CD4-positive, CD25-positive, alpha-beta regulatory T cell (primary cell): ENCODE measurements around the gene ST8SIA2. TPM values are rescaled to one million over a fixed set of nuclear protein-coding genes. Genes with fewer than 3 reads are reported as not detected.

Source experiments
- ATAC-seq, 2 donors: fragments of 150-1000 bp; cut with Tn5 transposase; one replicate each; pipeline ENCODE4 v1.10.0; 2021; ENCODE audit warnings: low read depth in 2 of 2, moderate number of reproducible peaks in 2 of 2, moderate library complexity in 1 of 2
- DNase-seq, 3 donors: peaks; one replicate each; pipeline versions ENCODE4 v3.0.0 to v3.0.0-alpha.2; 2012 to 2022; ENCODE audit warnings: mixed read lengths in 1 of 3
- H3K27ac ChIP-seq: one replicate; pipeline ENCODE4 v1.7.0; 2013; ENCODE audit warnings: mild to moderate bottlenecking, low read length; ENCODE audit not compliant: insufficient read depth, poor library complexity, severe bottlenecking
- H3K27me3 ChIP-seq: one replicate; pipeline ENCODE4 v1.7.0; 2013; ENCODE audit warnings: low read length; ENCODE audit not compliant: control insufficient read depth, insufficient read depth
- H3K36me3 ChIP-seq: one replicate; pipeline ENCODE4 v1.7.0; 2013; ENCODE audit warnings: mild to moderate bottlenecking, low read length, moderate library complexity; ENCODE audit not compliant: control insufficient read depth, insufficient read depth
- H3K4me1 ChIP-seq: 2 replicates; pipeline ENCODE4 v1.7.0; 2013; ENCODE audit warnings: mild to moderate bottlenecking, low read length; ENCODE audit not compliant: insufficient read depth, control insufficient read depth, poor library complexity, severe bottlenecking
- H3K4me3 ChIP-seq: one replicate; pipeline ENCODE4 v1.7.0; 2013; ENCODE audit warnings: low read depth, mild to moderate bottlenecking, low read length, moderate library complexity
- H3K9me3 ChIP-seq, 2 experiments: 1 replicate in 1 of 2; 2 replicates in 1 of 2; pipeline ENCODE4 v1.7.0; 2013; ENCODE audit warnings: low read length in 2 of 2, mild to moderate bottlenecking in 1 of 2, moderate library complexity in 1 of 2; ENCODE audit not compliant: control insufficient read depth in 2 of 2
- H3K27ac Mint-ChIP-seq, 3 donors: one replicate each; pipeline ENCODE4 v1.8.0; 2020 to 2022; ENCODE audit warnings: mild to moderate bottlenecking in 3 of 3, mixed read lengths in 3 of 3, moderate library complexity in 2 of 3
- H3K27me3 Mint-ChIP-seq: one replicate; pipeline ENCODE4 v1.8.0; 2022; ENCODE audit warnings: mild to moderate bottlenecking, mixed read lengths
- H3K36me3 Mint-ChIP-seq: one replicate; pipeline ENCODE4 v1.8.0; 2020; ENCODE audit warnings: mixed read lengths
- H3K4me1 Mint-ChIP-seq, 4 donors: one replicate each; pipeline ENCODE4 v1.8.0; 2020 to 2022; ENCODE audit warnings: mixed read lengths in 4 of 4, mild to moderate bottlenecking in 1 of 4
- H3K4me3 Mint-ChIP-seq, 4 donors: one replicate each; pipeline ENCODE4 v1.8.0; 2020 to 2022; ENCODE audit warnings: mild to moderate bottlenecking in 4 of 4, mixed read lengths in 4 of 4, moderate library complexity in 3 of 4
- H3K9me3 Mint-ChIP-seq, 7 donors: one replicate each; pipeline ENCODE4 v1.8.0; 2020 to 2022; ENCODE audit warnings: mixed read lengths in 7 of 7, mild to moderate bottlenecking in 3 of 7, moderate library complexity in 2 of 7
- polyA plus RNA-seq, 4 donors: library from polyadenylated mRNA; unstranded; fragments of 300-500 nt; fragmentation: Illumina TruSeq; gene quantifications; one replicate each; pipeline ENCODE4 v1.2.3, GENCODE V29; 2021
- total RNA-seq: library from RNA; stranded (reverse); gene quantifications from one replicate; pipeline ENCODE4 v1.2.3, GENCODE V29; 2022

ST8SIA2 gene
- total RNA-seq, result not detected
- polyA plus RNA-seq, result not detected

DNA sequence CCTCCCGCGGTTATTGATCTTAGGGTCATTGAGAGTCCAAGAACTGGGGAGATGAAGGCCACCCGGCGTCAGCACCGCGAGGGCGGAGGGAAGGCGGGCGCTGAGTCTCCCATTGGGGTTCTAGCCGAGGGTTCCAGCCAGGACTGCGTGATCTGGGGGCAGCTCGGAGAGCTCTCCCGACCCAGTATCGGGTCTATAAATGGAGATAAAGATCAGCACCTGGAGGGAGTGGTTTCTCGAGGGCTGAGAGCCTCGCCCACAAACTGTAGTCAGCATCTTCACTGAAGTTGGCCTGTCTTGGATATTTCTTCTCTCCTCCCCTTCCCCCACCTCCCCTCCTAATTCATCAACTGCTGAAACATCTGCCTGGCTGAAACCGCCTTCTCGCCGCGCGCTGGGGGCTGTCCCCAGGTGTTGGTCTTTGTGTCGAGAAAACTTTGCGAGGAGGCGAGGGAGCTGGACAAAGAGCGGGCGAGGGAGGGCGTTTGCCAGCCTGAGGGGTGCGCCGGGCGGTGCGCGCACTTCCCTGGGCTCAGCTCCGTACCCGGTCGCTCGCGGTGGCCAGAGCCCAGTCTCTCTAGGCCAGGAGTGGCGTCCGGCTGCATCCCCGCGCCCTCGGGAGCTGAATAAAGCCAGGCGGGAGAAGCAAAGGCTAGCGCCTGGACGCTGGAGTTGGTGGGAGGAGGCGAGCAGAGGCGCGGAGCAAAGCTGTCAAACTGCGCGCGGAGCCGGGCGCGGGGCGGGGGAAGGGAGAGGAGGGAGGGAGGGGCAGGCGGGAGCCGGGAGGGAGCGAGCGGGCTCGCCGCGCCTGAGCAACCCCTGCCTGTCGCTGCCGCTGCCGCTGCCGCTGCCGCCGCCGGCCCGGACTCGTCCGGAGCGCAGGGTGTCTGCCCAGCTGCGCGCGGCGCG lies at the start of gene ST8SIA2:
ST8SIA2 (plus strand) TSS at position 811 of the 909 bp plus-strand sequence. CDS start 184 bp downstream, outside the sequence.
- H3K9me3 ChIP-seq, result no peaks in the 10 kb centered on the region
- Mint-ChIP-seq H3K36me3 (no peaks in the 10 kb centered on the region), H3K27ac (no peak within 1 kb of the TSS), H3K9me3 (peaks cover 0 to 7% (median 0%) of the 10 kb centered on the region in 7 donors), H3K4me3 (peak within 1 kb of the TSS in 1 of 4 donors; percentile 62), H3K4me1 (peaks cover 0 to 12% (median 6%) of the 10 kb centered on the region in 4 donors), H3K27me3 (peaks cover 59% of the 10 kb centered on the region)
- no peak within 1 kb of the TSS for H3K4me3 ChIP-seq
- ATAC-seq (no peak), DNase-seq (peak in 1 of 3 donors; percentile 3)
- H3K36me3 ChIP-seq, result no peaks in the 10 kb centered on the region
- no peak within 1 kb of the TSS for H3K27ac ChIP-seq
- peaks cover 9% of the 10 kb centered on the region for H3K27me3 ChIP-seq
- H3K4me1 ChIP-seq, result peaks cover 4% of the 10 kb centered on the region

DNA sequence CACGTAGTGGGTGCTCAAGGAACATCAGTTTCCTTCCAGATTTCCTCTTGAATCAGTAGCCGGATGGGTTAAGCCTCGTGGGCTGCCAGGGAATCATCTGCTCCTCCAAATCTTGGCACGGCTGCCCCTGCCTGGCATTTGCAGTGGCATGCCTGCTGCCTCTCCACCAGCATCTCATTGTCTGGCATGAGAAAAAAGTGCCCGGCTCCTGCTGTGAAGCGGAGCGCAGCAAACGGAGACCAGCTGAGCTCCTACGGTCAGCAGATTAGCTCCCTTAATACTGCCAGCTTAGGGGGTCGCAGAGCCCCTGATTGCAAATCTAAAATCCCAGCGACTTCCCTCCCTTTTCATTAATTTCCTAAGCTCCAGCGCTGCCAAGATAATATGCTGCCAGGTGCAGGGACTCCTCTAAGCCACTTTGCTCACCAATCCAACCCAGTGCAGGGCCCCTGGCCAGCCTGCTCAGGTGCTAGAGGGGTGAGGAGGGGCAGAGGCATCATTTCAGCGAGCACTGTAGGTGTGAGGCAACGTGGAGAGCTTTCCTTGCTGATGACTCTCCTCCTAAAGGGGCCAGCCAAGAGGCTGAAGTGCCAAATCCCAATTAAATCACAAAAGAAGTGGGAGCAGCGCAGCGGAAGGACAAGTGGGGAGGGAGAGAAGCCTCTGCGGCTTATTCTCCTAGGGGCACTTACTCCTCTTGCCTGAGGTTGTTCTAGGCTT lies 49.6 kb upstream of the ST8SIA2 start:
- Mint-ChIP-seq H3K27ac (no peak overlapping the region), H3K9me3 (peaks cover 0 to 5% (median 3%) of the 10 kb centered on the region in 7 donors), H3K27me3 (peaks cover 10% of the 10 kb centered on the region), H3K36me3 (no peaks in the 10 kb centered on the region), H3K4me1 (no peaks in the 10 kb centered on the region), H3K4me3 (no peak overlapping the region)
- Histone ChIP-seq H3K36me3 (no peaks in the 10 kb centered on the region), H3K4me1 (no peaks in the 10 kb centered on the region), H3K9me3 (no peaks in the 10 kb centered on the region), H3K27me3 (no peaks in the 10 kb centered on the region), H3K27ac (no peak overlapping the region), H3K4me3 (no peak overlapping the region)
- no peak for DNase-seq
- ATAC-seq, result no peak

DNA sequence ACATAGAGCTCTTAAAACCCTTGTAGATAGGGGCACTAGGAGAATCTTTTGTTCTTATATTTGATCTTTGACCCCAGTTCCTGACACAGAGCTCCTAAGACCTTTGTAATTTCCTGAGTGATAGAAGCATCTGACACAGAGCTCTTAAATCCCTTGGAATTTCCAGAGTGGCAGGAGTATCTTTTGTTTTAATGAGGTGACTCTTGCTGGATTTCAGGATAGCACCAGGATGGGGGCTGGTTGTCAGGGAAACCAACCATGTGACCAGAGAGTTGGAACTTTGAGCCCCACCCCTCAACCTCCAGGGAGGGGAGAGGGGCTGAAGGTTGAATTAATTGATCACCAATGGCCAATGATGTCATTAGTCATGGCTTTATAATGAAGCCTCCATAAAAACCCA lies 47.6 kb upstream of the ST8SIA2 start:
- no peaks in the 10 kb centered on the region for H3K4me1 Mint-ChIP-seq
- DNase-seq (no peak), ATAC-seq (no peak)
- H3K9me3 ChIP-seq, result no peaks in the 10 kb centered on the region
- H3K4me3 Mint-ChIP-seq, result no peak overlapping the region
- no peaks in the 10 kb centered on the region for H3K27me3 ChIP-seq
- no peaks in the 10 kb centered on the region for H3K36me3 Mint-ChIP-seq
- H3K27ac Mint-ChIP-seq, result no peak overlapping the region
- no peaks in the 10 kb centered on the region for H3K36me3 ChIP-seq
- H3K9me3 Mint-ChIP-seq, result peaks cover 0 to 6% (median 3%) of the 10 kb centered on the region in 7 donors
- peaks cover 10% of the 10 kb centered on the region for H3K27me3 Mint-ChIP-seq
- H3K4me1 ChIP-seq, result no peaks in the 10 kb centered on the region
- H3K4me3 ChIP-seq, result no peak overlapping the region
- no peak overlapping the region for H3K27ac ChIP-seq

GRCh38 chr15:92355307-92355706 lies 38.4 kb upstream of the ST8SIA2 start:
- H3K9me3 Mint-ChIP-seq, result peaks cover 0 to 5% (median 0%) of the 10 kb centered on the region in 7 donors
- ATAC-seq (no peak), DNase-seq (no peak)
- Histone ChIP-seq H3K4me1 (no peaks in the 10 kb centered on the region), H3K4me3 (no peak overlapping the region), H3K27ac (no peak overlapping the region), H3K9me3 (no peaks in the 10 kb centered on the region), H3K36me3 (no peaks in the 10 kb centered on the region), H3K27me3 (peaks cover 10% of the 10 kb centered on the region)
- H3K4me1 Mint-ChIP-seq, result no peaks in the 10 kb centered on the region
- no peak overlapping the region for H3K27ac Mint-ChIP-seq
- H3K36me3 Mint-ChIP-seq, result no peaks in the 10 kb centered on the region
- no peak overlapping the region for H3K4me3 Mint-ChIP-seq
- peaks cover 8% of the 10 kb centered on the region for H3K27me3 Mint-ChIP-seq

GRCh38 chr15:92361321-92362000 lies 32.2 kb upstream of the ST8SIA2 start:
- no peak overlapping the region for H3K27ac ChIP-seq
- Mint-ChIP-seq H3K27ac (no peak overlapping the region), H3K36me3 (no peaks in the 10 kb centered on the region), H3K9me3 (peaks cover 0 to 7% (median 0%) of the 10 kb centered on the region in 7 donors), H3K4me3 (no peak overlapping the region), H3K4me1 (no peaks in the 10 kb centered on the region), H3K27me3 (peaks cover 11% of the 10 kb centered on the region)
- H3K4me3 ChIP-seq, result no peak overlapping the region
- H3K4me1 ChIP-seq, result no peaks in the 10 kb centered on the region
- DNase-seq, result no peak
- ATAC-seq, result no peak
- H3K9me3 ChIP-seq, result no peaks in the 10 kb centered on the region
- peaks cover 6% of the 10 kb centered on the region for H3K27me3 ChIP-seq
- H3K36me3 ChIP-seq, result no peaks in the 10 kb centered on the region

DNA sequence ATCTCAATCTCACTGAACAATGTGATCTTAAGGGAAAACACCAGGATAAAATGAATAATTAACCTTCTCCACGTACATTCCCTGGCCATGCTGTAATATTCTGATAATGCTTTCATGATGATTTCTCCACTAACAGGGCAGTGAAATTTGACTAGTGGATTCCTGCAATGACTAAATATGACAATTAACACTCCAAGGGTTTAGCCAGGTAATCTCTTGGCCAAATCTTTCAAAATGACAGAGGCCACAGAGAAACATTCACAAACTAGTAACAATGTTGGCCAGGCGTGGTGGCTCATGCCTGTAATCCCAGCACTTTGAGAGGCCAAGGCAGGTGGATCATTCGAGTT lies 31.7 kb upstream of the ST8SIA2 start:
- Histone ChIP-seq H3K27me3 (peaks cover 2% of the 10 kb centered on the region), H3K36me3 (no peaks in the 10 kb centered on the region), H3K4me3 (no peak overlapping the region), H3K4me1 (no peaks in the 10 kb centered on the region), H3K9me3 (no peaks in the 10 kb centered on the region), H3K27ac (no peak overlapping the region)
- Mint-ChIP-seq H3K4me1 (no peaks in the 10 kb centered on the region), H3K27me3 (peaks cover 11% of the 10 kb centered on the region), H3K9me3 (peaks cover 0 to 7% (median 0%) of the 10 kb centered on the region in 7 donors), H3K27ac (no peak overlapping the region), H3K36me3 (no peaks in the 10 kb centered on the region), H3K4me3 (no peak overlapping the region)
- ATAC-seq, result no peak
- DNase-seq, result no peak

DNA sequence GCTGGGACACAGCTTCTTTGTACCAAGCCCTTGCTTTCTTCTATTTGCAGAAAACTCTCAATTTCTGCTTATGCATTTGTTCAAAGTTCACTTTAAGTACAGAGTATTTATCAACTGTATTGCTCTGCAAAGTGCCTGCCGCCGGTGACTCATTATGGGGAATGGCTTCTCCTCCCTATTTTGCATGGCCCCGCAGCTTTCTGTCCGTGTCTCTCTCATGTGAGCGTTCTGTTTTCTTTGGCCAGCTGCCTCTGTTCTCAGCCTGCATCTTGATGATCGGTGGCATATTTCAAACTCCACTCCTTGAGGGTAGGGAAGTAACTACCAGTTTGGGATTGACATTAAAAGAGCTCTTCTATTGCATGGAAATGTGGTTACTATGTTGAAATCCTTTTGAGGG lies 28.6 kb upstream of the ST8SIA2 start:
- ATAC-seq (no peak), DNase-seq (no peak)
- Histone ChIP-seq H3K9me3 (no peaks in the 10 kb centered on the region), H3K36me3 (no peaks in the 10 kb centered on the region), H3K4me3 (no peak overlapping the region), H3K4me1 (no peaks in the 10 kb centered on the region), H3K27me3 (no peaks in the 10 kb centered on the region), H3K27ac (no peak overlapping the region)
- Mint-ChIP-seq H3K27ac (no peak overlapping the region), H3K4me3 (no peak overlapping the region), H3K4me1 (no peaks in the 10 kb centered on the region), H3K9me3 (peaks cover 0 to 2% (median 0%) of the 10 kb centered on the region in 7 donors), H3K27me3 (peaks cover 4% of the 10 kb centered on the region), H3K36me3 (no peaks in the 10 kb centered on the region)
